ENCODE results near the gene FGFR2.
"Not testable (repeated sequence)": the region's sequence is repeated elsewhere in the genome, so short reads cannot be mapped to it uniquely, and the experiment has no call there.

Gene FGFR2

GRCh38 chr10:121583857-121584256 is 14.4 kb downstream of the FGFR2 start:
- DNase-seq: no peak

DNA sequence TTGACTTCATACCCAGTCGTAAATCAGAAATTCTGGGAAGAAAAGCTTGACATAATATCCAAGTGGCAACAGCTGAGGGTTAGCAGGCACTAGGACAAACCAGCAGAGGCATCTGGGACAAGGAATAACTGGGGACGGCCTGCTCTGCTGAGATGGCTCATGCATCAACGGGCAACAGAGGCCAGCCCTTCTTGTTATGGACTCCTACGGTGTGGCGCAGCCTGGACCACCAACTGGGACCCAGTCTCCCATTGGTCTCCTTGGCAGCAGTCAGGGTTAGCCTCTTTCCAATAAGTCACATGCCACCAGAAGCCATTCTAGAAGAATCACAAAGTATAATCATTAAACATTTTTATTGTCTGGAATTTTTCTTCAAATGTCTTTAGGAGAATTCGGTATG is 15.0 kb downstream of the FGFR2 start:
- no peak for DNase-seq

GRCh38 chr10:121580276-121581116 is 17.7 kb downstream of the FGFR2 start:
- DNase-seq: no peak

DNA sequence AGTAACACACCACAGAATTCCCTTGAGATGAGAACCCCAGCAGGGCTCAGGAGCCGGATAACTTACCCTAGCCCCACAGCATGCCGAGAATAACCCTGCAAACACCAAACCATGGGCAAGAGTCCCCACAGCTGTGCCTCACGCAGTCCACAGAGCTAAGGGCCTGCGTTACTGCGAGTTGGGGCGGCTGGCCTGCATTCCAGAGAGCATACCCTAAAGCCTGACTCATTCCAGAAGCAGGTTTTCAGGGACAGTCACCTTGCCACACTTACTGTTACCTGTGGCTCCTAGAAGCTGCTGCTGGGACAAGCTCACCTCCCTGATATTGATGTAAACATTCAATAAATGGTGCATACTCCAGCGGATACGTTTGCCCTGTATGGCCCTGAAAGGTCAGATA is 18.6 kb downstream of the FGFR2 start:
- DNase-seq: no peak

DNA sequence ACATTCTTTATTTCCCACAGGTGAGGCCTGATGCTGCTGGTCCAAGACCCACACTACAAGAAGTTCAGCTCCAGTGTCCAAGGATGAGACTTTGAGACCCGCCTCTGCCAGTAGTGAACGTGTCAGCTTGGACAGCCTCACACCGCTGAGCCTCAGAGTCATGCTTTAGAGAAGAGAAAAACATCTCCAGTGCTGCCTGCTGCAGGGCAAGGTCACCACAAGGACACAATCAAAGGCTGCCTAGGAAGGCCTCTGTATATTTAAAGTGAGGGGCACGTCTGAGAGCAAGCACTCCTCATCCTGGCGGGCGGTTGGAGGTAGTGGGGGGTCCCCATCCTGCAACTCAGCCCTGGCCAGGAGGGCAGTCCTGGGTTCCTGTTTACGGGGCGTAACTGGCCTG is 19.3 kb downstream of the FGFR2 start:
- DNase-seq: no peak

DNA sequence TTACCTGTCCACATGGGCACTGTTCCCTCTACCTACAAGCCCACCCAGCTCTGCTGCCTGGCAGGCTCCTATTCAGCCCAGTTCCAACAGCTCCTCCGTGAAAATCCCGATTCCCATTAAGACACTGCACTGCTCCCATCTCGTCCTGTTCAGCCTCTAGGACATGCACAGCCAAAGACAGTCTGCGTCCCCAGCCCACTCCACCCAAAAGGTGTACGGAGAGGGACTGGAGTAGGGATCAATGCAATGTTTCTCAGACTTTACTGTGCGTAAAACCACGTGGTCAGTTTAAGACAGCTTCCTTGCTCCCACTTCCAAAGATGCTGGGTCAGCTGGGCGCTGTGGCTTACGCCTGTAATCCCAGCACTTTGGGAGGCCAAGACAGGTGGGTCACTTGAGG is 19.9 kb downstream of the FGFR2 start:
- no peak for DNase-seq

DNA sequence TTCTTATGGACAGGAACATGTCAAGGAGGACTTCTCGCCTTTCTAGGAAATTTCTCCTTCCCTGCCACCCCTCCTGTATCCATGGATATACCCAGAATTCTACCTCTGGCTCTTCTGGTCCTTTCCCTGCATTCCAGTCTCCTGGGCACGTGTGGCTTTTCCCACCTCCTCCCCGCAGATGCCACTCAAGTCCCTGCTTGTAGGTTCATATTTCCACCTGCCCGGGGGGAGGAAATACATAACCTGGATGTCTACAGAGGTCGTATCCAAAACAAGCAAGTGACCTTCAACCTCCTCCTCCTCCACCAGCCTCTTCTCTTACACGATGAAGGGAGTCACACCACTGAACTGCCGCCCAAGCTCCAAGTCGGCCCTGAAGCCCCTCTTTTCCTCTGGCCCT is 20.7 kb downstream of the FGFR2 start:
- no peak for DNase-seq

GRCh38 chr10:121576139-121576538 is 22.1 kb downstream of the FGFR2 start:
- DNase-seq: no peak

DNA sequence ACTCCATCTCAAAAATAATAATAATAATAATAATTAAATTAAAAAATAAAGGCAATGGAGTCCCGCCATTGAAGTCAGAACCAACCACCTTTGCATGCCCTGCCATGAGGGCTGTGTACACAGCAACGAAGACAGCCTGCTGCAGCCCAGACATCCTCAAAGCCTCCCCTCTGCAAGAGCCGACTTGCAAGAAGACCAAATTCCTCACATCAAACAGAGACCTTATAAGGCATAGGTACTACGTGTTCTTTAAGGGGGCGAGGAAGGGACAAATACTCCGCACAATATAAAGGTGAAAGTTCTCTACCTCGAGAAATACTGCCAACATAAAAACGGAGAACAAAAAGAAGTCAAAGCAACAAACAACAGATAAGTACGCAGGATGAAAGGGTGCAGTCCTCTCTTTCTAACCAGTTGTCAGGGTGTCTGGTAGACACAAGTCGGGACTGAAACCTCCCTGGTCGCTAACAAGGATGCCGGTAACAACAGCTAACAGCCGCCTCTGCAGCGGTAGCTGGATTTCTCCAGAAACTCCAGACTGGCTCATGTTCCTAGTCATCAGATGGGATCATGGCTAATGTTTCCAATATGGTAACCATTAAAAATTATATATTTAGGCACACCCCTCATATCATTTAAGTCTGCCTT is 23.6 kb downstream of the FGFR2 start:
- no peak for DNase-seq

DNA sequence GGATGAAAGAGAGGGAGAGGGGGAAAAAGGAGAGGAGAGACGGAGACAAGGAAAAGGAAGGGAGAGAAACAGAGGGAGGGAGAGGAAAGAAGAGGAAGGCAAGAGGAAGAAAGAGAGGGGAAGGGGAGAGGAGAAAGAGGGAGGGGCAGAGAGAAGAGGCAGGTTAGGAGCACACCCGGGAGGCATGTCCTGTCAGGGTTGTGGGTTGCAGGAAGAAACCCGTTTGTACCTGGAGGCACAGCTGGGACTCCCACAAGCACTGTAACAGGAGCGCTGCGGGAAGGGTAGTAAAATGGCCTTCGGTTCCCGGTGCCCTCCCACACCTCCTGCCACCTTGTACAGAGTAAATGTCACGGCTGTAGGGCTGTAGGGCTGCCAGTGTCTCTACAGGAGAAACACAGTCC is 24.7 kb downstream of the FGFR2 start:
- no peak for DNase-seq

- DNase-seq: no peak
Measured at GRCh38 chr10:121572859-121573537, 25.2 kb downstream of the FGFR2 start.

DNA sequence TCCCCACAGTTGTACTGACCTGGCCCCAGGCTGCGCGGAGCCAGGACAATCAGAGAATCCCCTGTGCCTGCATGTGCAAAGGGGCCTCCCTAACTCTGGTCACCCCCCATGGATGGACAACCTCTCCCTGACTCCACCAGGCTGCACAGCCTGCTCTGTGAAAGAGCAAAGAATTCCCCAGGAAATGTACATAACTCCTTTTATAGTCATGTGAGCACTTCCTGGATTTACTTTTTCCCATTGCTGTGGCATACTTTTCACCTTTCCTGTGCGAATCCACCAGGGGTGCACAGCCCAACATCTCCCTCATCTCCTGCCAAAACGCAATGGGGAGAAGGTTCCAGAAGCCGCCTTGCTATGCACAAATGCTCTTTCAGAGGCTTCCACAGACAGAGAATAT is 27.9 kb downstream of the FGFR2 start:
- DNase-seq: no peak

DNA sequence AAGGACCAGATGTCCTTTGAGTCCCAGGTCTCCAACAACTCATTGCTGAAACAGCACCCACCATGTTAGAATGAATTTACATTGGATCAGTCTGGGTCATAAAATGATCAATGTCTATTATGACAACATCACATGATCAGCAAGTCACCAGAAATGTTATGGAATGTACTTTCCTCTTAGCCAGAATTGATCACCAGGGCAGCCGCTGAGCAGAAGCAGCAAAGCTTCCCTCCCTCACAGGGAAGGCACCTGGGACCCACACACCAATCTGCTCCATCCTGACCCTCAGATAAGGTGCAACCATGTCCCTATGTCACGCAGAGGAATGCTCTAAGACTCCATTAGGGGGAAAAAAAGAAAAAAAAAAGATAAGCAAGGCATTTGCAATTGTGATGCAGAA is 30.0 kb downstream of the FGFR2 start:
- no peak for DNase-seq

DNA sequence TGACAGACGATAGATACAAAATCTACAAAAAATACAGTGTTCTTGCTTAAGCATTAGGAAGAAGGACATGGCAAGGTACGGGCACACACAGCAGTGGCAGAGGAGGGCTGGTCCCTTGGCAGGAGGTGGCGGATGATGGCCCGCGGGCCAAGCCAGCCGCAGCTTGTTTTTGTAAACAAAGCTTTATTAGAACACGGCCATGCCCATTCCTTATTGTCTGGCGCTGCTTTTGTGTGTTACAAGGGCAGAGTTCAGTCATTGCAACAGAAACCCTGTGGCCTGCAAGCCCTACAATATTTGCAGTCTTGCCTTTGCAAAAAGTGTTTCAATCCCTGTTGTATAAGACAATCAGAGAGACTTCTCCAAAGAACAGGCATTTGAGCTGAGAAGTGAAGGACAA is 30.7 kb downstream of the FGFR2 start:
- no peak for DNase-seq

DNA sequence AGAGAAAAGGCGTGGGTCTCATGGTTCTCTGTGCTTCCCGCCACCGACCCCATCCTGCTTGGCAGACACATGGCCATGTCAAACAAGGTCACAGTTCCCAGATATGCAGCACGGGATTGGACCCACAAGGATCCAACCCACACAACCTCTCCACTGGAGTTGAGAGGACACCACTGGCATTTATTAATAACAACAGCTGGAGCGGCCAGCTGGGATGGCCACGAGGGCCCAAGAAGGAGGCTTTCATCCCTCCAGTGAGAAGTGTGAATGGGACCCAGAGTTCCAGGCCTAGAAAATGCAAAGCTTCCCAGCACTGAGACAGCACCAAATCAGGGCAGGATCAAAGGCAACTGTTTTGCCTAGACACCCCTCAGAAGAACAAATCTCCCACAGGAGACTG is 31.5 kb downstream of the FGFR2 start:
- no peak for DNase-seq

DNA sequence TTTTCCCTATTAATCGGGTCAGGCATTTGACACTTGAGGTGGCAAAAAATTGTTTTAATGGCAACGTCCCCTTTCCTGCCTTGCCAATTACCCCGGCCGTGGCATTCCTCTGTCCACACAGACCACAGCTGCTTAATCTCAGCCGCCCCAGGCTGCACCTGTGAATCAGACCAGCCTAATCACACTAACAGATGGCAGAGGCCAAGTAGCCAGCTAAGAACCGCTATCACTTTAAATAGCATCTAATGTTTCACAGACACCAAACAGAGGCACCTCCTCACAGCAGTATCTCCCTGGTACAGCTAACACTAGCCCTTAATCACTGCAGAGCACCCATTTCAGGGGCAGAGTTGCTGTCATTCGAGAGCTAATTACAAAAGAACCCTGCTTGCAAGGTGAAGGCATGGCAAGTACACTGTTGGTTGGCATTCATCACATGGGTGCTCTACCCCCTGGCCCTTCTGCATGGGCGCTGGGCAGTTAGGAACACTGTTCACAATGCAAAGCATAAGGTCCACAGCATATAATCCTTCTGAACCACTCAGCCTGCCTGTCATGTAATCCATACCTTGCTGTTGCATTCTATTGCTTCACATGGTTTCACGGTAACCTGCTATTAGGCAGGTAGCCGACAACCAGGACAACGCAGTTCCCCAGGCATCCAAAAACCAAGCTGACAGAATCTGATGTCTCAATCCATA is 38.8 kb downstream of the FGFR2 start:
- no peak for DNase-seq

DNA sequence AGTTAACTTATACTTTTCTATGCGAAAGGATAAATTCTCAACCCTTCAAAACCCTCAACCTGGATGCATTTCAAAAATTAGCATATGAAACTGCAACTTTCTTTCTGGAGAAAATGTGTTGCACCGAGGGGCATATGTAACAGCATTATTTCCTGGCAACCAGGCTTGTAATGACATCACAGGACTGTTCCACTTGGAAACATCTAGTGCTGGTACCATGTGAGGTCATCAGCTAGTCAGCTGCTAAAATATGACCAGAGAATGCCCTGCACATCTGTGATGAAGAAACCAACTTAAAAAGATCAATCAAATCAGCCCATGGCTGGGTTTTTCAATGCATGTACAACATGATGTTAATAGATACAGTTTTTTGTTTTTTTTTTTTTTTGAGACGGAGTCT is 40.0 kb downstream of the FGFR2 start:
- DNase-seq: no peak

DNA sequence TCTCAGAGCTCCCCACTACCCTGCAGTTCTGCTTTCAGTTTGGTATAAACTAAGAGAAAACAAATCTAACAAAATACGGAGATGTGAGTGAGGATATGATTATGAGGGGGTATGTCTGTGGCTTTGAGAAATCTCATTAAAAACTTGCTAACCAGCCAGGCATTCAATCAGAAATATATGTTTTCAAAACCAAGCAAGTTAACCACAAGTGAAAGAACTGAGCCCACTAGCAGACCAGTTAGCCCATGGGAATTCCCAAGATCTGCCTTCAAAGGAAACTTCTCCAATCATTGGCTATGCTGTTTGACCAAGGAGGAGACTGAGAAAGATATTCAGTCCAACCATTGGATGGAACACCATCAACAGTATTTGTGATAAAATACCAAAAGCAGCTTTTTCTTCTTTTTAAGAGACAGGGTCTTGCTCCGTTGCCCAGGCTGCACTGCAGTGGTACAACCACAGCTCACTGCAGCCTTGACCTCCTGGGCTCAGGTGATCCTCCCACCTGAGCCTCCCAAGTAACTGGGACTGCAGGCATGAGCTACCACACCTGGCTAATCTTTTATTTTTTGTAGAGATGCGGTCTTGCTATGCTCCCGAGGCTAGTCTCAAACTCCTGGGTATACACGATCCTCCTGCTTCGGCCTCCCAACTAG is 41.2 kb downstream of the FGFR2 start:
- DNase-seq: no peak

- no peak for DNase-seq
Measured at GRCh38 chr10:121556455-121556854, 41.8 kb downstream of the FGFR2 start.

- not testable (repeated sequence) for DNase-seq
Measured at GRCh38 chr10:121554916-121555315, 43.3 kb downstream of the FGFR2 start.

GRCh38 chr10:121553511-121554264 is 44.6 kb downstream of the FGFR2 start:
- DNase-seq: no peak

- DNase-seq: no peak
Measured at GRCh38 chr10:121552746-121553145, 45.5 kb downstream of the FGFR2 start.
